Measurements from ENCODE around the gene HSP90AB1.
"Not testable (repeated sequence)": the region's sequence is repeated elsewhere in the genome, so short reads cannot be mapped to it uniquely, and the experiment has no call there.

HSP90AB1 gene

DNA sequence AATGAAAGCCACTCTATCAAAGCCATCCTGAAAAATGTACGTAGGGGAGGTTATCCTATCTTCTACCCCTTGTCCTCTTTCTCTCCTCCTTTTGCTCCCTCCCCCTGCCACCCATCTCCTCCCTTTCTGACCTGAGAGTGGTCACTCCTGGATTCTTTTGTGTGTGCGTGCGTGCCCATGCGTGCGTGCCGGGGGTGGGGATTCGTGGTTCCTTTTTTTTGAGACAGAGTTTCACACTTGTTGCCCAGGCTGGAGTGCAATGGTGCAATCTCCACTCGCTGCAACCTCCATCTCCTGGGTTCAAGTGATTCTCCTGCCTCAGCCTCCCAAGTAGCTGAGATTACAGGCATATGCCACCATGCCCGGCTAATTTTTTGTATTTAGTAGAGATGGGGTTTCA, 15.5 kb upstream of the HSP90AB1 start:
- peaks cover 74% of the 10 kb centered on the region for H3K36me3 ChIP-seq (ENCODE audit: control insufficient read depth, low read depth, low read length)
- H3K27me3 ChIP-seq (ENCODE audit: control insufficient read depth, insufficient read depth, low read length); H3K4me1 ChIP-seq (ENCODE audit: control insufficient read depth, low read depth, low read length); H3K27ac ChIP-seq (ENCODE audit: low read length); H3K9ac ChIP-seq (ENCODE audit: low read length); H3K4me3 ChIP-seq (ENCODE audit: low read length); H3K9me3 ChIP-seq (ENCODE audit: control insufficient read depth, low read depth, low read length): not testable (repeated sequence)

DNA sequence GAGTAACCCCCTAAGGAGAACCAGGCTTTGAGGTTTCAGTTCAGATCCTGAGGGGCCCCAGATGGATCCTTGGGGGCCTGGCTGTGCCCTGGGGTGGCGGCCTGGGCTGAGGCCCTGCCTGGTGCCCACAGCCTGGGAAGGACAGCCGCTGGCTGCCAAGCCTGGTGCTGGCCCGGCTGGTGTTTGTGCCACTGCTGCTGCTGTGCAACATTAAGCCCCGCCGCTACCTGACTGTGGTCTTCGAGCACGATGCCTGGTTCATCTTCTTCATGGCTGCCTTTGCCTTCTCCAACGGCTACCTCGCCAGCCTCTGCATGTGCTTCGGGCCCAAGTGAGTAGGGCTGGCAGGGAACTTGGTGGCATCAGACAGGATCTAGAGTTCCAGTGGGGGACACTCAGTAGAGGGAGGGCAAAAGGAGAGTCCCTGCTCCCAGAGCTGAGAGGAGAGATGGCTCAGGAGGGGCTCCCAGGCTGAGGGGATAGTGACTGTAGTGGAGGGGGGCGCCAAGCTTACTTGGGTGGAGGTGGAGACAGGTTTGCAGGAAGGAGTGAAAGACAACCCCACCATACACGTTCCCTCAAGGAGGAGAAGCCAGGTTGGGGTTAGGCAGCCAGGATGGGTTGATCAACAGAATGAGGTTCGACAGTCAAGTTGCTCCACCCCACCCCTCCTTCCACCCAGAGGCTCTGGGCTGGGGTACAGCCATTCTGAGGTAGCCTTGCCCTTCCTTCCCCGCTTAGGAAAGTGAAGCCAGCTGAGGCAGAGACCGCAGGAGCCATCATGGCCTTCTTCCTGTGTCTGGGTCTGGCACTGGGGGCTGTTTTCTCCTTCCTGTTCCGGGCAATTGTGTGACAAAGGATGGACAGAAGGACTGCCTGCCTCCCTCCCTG, 14.0 kb upstream of the HSP90AB1 start:
- no peak overlapping the region for H3K9ac ChIP-seq (ENCODE audit: low read length)
- peaks cover 69% of the 10 kb centered on the region for H3K36me3 ChIP-seq (ENCODE audit: control insufficient read depth, low read depth, low read length)
- H3K27ac ChIP-seq (ENCODE audit: low read length), result no peak overlapping the region
- H3K27me3 ChIP-seq (ENCODE audit: control insufficient read depth, insufficient read depth, low read length), result no peaks in the 10 kb centered on the region
- H3K4me3 ChIP-seq (ENCODE audit: low read length), result no peak overlapping the region
- peaks cover 7% of the 10 kb centered on the region for H3K4me1 ChIP-seq (ENCODE audit: control insufficient read depth, low read depth, low read length)
- no peaks in the 10 kb centered on the region for H3K9me3 ChIP-seq (ENCODE audit: control insufficient read depth, low read depth, low read length)

DNA sequence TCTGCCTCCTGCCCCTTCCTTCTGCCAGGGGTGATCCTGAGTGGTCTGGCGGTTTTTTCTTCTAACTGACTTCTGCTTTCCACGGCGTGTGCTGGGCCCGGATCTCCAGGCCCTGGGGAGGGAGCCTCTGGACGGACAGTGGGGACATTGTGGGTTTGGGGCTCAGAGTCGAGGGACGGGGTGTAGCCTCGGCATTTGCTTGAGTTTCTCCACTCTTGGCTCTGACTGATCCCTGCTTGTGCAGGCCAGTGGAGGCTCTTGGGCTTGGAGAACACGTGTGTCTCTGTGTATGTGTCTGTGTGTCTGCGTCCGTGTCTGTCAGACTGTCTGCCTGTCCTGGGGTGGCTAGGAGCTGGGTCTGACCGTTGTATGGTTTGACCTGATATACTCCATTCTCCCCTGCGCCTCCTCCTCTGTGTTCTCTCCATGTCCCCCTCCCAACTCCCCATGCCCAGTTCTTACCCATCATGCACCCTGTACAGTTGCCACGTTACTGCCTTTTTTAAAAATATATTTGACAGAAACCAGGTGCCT, 13.3 kb upstream of the HSP90AB1 start:
- Histone ChIP-seq H3K27me3 (ENCODE audit: control insufficient read depth, insufficient read depth, low read length) (peaks cover 4% of the 10 kb centered on the region), H3K4me3 (ENCODE audit: low read length) (no peak overlapping the region), H3K9me3 (ENCODE audit: control insufficient read depth, low read depth, low read length) (no peaks in the 10 kb centered on the region), H3K9ac (ENCODE audit: low read length) (no peak overlapping the region), H3K27ac (ENCODE audit: low read length) (no peak overlapping the region), H3K4me1 (ENCODE audit: control insufficient read depth, low read depth, low read length) (peaks cover 7% of the 10 kb centered on the region), H3K36me3 (ENCODE audit: control insufficient read depth, low read depth, low read length) (peaks cover 62% of the 10 kb centered on the region)

DNA sequence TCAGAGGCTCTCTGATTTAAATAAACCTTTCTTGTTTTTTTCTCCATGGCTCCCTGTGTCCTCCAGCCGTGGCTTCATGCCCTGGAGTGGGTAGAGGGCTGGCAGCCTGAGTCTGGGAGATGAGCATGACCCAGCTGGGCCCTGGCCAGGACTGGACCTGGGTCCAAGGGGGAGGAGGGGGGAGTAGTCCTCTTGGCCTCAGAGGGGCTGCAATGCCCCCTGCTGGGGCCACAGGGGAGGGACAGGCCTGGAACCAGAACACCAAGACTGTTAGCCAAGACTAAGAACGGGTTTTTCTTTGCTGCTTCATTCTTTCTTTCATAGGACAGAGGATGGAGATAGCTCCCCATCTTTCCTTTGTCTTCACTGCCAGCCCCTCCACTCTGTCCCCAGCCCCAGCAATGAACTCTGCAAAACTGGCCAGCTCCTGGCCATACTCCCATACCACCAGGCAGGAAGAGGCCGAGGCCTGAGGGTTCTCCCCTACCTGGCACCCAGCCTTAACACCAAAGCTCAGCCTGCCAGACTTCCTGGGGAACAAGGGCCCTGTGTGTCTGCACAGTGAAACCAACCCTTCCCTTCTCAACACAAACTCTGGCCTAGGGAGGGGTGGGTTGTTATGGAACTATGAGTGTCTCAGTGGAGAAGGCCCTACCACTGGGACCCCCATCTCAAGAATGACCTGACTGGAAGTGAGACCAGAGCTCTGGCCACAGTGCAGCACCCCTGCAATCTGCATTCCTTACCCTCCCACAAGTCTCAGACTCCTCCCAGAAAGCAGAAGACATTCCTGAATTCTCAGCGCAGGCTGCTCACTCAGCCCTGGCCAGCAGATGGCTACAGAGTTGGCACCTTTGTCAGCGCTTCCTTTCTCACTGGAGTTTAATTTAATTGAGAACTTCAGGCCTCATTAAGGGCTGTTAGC, 12.5 kb upstream of the HSP90AB1 start:
- no peak overlapping the region for H3K27ac ChIP-seq (ENCODE audit: low read length)
- H3K9ac ChIP-seq (ENCODE audit: low read length), result no peak overlapping the region
- H3K36me3 ChIP-seq (ENCODE audit: control insufficient read depth, low read depth, low read length), result peaks cover 55% of the 10 kb centered on the region
- H3K4me3 ChIP-seq (ENCODE audit: low read length), result no peak overlapping the region
- peaks cover 11% of the 10 kb centered on the region for H3K27me3 ChIP-seq (ENCODE audit: control insufficient read depth, insufficient read depth, low read length)
- peaks cover 7% of the 10 kb centered on the region for H3K4me1 ChIP-seq (ENCODE audit: control insufficient read depth, low read depth, low read length)
- H3K9me3 ChIP-seq (ENCODE audit: control insufficient read depth, low read depth, low read length), result no peaks in the 10 kb centered on the region

DNA sequence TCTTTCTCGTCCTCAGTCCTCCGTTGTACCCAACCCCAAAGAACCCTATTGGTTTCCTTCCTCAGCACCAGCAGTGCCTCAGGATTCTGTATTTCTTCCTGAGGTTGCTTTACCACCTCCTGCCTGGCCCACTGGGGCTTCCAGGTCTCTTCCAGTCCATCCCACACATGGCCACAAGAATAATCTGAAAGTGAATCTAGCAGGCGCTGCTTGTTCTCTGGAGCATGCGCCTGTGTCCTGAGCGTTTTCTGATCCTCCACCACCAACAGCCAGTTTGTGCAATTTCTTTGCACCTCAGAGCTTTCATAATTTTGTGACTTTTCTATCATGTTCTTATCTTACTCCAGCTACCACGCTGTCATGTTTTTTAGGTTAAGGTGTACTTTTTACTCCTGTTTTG, 11.6 kb upstream of the HSP90AB1 start:
- H3K4me3 ChIP-seq (ENCODE audit: low read length), result no peak overlapping the region
- H3K36me3 ChIP-seq (ENCODE audit: control insufficient read depth, low read depth, low read length), result peaks cover 47% of the 10 kb centered on the region
- H3K4me1 ChIP-seq (ENCODE audit: control insufficient read depth, low read depth, low read length), result peaks cover 7% of the 10 kb centered on the region
- H3K27ac ChIP-seq (ENCODE audit: low read length), result no peak overlapping the region
- H3K27me3 ChIP-seq (ENCODE audit: control insufficient read depth, insufficient read depth, low read length), result peaks cover 12% of the 10 kb centered on the region
- no peaks in the 10 kb centered on the region for H3K9me3 ChIP-seq (ENCODE audit: control insufficient read depth, low read depth, low read length)
- H3K9ac ChIP-seq (ENCODE audit: low read length), result no peak overlapping the region

DNA sequence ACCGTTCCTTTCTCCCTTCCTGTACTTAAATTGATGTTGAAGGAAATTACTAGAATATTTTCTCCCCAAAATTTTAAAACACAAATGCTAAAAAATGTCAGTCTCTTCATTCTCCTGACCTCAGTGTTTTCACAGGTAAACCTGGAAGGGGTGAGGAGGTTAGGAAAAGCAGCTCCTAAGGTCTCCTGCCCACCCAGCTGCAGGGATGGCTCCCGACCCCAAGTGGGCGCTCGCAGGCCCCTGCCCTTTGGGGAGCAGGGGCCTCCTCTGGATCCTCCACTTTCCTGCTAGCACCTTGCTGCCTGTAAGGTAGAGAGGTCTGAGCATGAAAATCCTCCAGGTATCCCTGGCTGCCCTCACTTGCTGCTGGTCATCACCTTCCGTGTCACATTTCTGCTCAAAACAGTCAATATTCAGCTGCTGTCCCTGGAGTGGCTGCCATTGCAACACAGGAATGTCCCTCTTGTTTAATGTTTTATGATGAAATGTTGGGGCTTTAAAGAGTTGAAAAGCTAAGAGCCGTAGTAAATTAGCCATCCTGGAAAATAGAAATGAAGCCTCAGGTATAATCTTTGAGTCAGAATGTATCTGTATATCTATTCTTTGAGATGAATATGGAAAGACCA, 10.9 kb upstream of the HSP90AB1 start:
- Histone ChIP-seq H3K9me3 (ENCODE audit: control insufficient read depth, low read depth, low read length) (no peaks in the 10 kb centered on the region), H3K9ac (ENCODE audit: low read length) (no peak overlapping the region), H3K36me3 (ENCODE audit: control insufficient read depth, low read depth, low read length) (peaks cover 40% of the 10 kb centered on the region), H3K27ac (ENCODE audit: low read length) (no peak overlapping the region), H3K27me3 (ENCODE audit: control insufficient read depth, insufficient read depth, low read length) (peaks cover 12% of the 10 kb centered on the region), H3K4me3 (ENCODE audit: low read length) (no peak overlapping the region), H3K4me1 (ENCODE audit: control insufficient read depth, low read depth, low read length) (peaks cover 7% of the 10 kb centered on the region)

DNA sequence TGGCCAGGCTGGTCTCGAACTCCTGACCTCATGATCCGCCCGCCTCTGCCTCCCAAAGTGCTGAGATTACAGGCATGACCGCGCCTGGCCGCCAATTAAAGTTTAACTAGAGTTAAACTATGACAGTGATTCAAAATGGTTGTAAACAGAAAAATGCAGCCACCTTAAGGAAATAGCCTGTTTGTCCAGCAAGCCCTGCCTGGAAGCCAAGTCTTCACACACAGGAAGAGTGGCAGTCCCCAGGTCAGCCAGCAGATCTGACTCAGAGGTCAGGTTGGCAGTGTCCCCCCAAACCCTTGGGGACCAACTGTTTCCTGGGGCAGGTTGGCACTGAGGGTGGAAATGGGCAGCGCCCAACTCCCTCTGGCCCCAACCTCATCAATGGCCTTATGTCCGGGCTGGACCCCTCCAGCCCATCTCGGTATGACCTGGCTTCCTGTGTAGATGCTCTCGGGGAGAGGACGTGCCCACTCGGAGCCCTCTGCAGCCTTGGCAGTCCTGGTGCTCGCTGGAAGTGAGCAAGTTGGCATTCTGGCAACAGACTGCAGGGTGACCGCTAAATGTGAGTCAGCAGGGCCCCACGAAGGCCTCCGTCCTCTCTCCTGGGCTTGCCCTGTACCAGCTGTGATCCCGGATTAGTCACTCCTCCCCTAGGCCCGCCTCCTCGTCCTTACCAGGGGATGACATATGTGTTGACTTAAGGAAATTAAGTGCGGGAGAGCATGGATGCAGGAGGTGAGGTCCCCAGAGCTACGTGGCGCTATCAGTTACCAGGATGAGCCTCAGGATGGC, 9.7 kb upstream of the HSP90AB1 start:
- Histone ChIP-seq H3K9me3 (ENCODE audit: control insufficient read depth, low read depth, low read length) (no peaks in the 10 kb centered on the region), H3K4me3 (ENCODE audit: low read length) (peak overlapping the region; percentile 51), H3K27me3 (ENCODE audit: control insufficient read depth, insufficient read depth, low read length) (peaks cover 12% of the 10 kb centered on the region), H3K4me1 (ENCODE audit: control insufficient read depth, low read depth, low read length) (peaks cover 7% of the 10 kb centered on the region), H3K9ac (ENCODE audit: low read length) (peak overlapping the region; percentile 26), H3K27ac (ENCODE audit: low read length) (no peak overlapping the region), H3K36me3 (ENCODE audit: control insufficient read depth, low read depth, low read length) (peaks cover 29% of the 10 kb centered on the region)

DNA sequence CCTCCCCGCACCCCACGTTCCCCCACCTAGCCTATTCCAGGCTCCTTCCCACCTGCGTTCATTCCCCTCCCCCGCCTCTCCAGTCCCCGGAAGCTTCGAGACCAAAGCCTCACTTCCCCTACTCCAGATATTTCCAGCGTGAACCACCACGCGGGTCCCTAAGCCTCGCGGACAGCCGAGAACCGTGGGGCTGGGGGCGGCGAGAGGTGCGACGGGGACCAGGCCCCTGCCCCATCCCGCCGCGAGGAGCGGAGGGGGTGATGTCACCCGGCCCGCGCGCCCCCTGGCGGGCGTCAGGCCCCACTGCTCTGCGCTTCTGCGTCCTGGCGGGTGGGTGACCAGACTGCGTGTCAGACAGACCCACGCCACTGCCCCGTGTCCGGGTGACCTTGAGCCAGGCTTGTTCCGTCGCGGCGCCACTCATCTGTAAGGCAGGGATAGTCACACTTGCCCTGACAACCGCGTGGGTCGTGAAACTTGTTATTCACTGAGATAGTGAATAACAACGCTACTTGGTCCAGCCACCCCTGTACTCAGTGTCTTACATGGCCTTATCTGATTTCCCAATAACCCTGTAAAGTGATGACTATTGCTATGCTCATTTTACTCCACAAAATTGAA, 9.0 kb upstream of the HSP90AB1 start:
- Histone ChIP-seq H3K4me1 (ENCODE audit: control insufficient read depth, low read depth, low read length) (peaks cover 7% of the 10 kb centered on the region), H3K27ac (ENCODE audit: low read length) (no peak overlapping the region)

DNA sequence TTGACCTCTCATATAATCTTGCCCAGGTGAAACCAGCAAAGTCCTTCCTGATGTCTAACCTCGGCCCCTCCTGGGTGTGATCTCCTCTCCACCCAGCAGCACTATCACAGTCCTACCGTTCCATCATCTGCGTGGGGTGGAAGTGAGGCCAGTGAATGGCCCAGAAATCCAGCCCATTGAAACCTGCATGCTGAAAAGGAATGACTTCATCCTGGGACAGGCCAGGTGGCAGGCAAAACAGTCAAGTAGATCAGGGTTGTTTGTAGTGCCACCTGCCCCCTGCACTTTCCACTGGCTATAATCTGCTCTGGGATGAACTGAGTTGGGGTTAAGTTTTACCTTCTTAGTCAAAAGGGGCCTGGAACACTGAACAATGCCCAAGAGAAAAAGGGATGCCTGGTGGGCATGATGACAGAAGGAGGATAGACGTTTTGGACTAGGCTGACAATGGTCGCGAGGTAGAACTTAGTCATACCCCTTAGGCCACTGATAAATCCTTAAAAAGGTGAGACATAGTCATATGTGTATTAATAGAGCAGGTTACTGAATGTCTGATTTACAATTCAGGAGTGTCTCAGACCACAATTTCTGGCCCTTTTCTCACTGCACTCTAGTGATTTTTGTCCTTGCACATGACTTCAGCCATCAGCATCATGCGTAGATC, 8.1 kb upstream of the HSP90AB1 start:
- Histone ChIP-seq H3K27me3 (ENCODE audit: control insufficient read depth, insufficient read depth, low read length) (peaks cover 12% of the 10 kb centered on the region), H3K4me1 (ENCODE audit: control insufficient read depth, low read depth, low read length) (peaks cover 7% of the 10 kb centered on the region), H3K4me3 (ENCODE audit: low read length) (no peak overlapping the region), H3K9ac (ENCODE audit: low read length) (no peak overlapping the region), H3K27ac (ENCODE audit: low read length) (no peak overlapping the region), H3K9me3 (ENCODE audit: control insufficient read depth, low read depth, low read length) (no peaks in the 10 kb centered on the region), H3K36me3 (ENCODE audit: control insufficient read depth, low read depth, low read length) (peaks cover 13% of the 10 kb centered on the region)

More for the DNA sequence above, 9.0 kb upstream of the HSP90AB1 start:
- Histone ChIP-seq H3K9ac (ENCODE audit: low read length) (peak overlapping the region; percentile 26), H3K27me3 (ENCODE audit: control insufficient read depth, insufficient read depth, low read length) (peaks cover 12% of the 10 kb centered on the region), H3K9me3 (ENCODE audit: control insufficient read depth, low read depth, low read length) (no peaks in the 10 kb centered on the region), H3K4me3 (ENCODE audit: low read length) (peak overlapping the region; percentile 51), H3K36me3 (ENCODE audit: control insufficient read depth, low read depth, low read length) (peaks cover 22% of the 10 kb centered on the region)

DNA sequence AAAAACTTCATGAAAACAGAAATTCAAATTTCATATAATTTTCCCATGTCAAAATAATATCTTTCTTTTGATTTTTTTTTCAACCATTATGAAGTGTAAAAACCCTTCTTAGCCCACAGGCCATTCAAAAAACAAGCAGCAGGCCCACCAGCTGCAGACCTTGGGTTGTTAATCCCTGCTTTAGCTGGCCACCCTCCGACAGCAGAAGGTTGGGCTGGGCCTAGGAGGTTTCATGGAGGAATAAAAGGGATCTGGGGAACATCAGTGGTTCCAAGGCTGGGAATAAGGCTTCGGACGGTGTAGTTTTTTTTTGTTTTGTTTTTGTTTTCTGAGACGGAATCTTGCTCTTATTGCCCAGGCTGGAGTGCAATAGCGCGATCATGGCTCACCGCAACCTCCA, 3.6 kb upstream of the HSP90AB1 start:
- Histone ChIP-seq H3K4me1 (ENCODE audit: control insufficient read depth, low read depth, low read length) (peaks cover 6% of the 10 kb centered on the region), H3K27me3 (ENCODE audit: control insufficient read depth, insufficient read depth, low read length) (peaks cover 15% of the 10 kb centered on the region), H3K36me3 (ENCODE audit: control insufficient read depth, low read depth, low read length) (peaks cover 5% of the 10 kb centered on the region), H3K4me3 (ENCODE audit: low read length) (no peak overlapping the region), H3K9me3 (ENCODE audit: control insufficient read depth, low read depth, low read length) (no peaks in the 10 kb centered on the region), H3K9ac (ENCODE audit: low read length) (no peak overlapping the region), H3K27ac (ENCODE audit: low read length) (no peak overlapping the region)
